Hematopoietic multipotent progenitor cell treated with erythropoietin and hydrocortisone succinate and interleukin-3 and kit ligand, for 6 days (in vitro differentiated cells): Measurements from ENCODE around the gene DPP6.

Experiments used
- DNase-seq: peaks from one replicate; pipeline ENCODE4 v3.0.0-alpha.2; 2015

Gene DPP6

GRCh38 chr7:154253810-154254209 lies 201.6 kb downstream of the DPP6 start:
- DNase-seq = no peak

DNA sequence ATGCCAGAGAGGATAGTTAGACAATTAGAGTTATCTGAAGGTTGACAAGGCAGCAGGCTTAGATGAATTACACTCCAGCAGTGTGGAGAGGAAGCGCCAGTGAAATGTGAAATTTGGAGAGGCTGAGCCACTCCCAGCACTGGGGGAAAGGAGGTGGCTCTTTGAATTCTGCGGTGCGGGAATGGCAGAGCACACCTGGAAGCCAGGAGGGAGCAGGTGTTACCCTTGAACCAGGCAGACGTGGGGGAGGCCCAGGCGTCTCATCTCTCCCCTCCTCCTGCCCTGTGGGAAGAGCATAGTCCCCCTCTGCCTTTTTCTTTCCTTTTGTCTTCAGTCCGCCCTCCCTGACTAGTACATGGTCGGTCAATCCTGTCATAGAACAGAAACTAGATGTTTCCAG lies 203.1 kb downstream of the DPP6 start:
- no peak for DNase-seq

DNA sequence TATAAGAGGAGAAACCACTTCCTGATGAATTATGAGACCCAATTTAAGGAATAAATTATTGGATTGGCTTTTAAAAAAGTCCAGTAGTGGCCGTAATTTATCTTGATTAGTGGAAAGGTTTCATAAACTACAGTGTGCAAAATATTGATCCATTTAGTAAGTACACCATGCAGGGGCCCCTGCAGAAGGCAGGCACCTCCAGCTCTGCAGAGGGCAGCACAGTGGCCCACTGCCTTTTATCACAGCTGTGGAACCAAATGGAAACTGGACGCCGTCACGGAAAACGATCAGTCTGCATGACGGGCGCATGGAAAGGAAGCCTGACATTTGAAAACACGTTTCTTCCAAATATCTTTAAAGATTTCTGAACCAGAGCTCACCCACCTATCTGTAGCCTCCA lies 204.0 kb downstream of the DPP6 start:
- no peak for DNase-seq

GRCh38 chr7:154259396-154259795 lies 207.2 kb downstream of the DPP6 start:
- DNase-seq = no peak

DNA sequence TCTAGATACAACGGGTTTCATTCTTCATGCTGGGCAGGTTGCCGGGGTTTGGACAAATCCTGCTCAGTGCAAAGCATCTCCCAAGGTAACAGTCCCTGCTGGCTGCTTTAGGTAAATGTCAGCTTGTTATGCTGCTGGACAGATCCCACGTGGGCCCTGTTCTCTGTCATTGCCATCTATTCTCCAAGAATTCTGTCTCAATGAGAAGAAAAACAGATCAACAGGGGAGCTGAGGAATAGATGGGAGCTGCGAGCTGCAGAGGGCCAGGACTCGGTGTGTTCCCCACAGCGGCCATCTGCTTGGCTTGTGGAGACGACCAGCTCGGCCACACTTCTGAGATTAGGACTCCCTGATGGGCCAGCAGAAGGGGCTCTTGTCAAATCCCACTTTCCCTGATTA lies 235.2 kb downstream of the DPP6 start:
- DNase-seq = no peak

DNA sequence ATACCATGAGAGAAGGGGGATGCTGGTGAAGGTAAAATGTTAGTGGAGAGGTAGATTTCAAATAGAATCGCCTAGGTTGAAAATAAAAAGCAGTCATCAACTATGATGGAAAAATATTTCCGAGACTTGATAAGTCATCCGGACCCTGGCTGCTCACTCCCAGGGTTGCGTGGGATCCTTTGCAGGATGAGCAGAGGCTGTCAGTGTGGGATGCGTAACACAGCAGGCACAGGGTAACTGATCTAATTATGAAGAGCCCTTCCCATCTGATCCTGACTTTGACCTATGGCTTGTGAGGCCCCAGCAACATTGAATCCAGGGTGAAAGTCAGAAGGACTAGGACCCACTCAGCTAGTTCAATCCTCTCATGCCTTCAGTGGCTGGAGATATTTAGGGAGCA lies 236.9 kb downstream of the DPP6 start:
- no peak for DNase-seq

DNA sequence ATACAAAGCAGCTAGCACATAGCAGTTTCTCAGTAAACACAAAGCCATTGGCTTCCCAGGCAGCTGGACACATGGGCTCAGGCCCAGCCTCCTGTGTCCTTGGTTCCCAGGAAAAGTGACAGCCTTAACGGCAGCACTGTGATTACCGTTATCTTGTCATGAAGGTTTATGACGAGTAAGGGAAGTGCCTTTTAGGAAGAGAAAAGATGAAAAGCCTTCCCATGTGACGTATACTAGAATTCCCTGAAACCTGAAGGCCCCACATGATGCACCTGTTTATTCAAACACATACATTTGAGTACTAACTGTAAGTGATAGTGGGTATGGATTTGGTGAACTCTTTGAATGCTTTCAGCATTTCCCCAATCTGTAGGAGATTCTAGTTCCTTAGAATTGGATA lies 244.2 kb downstream of the DPP6 start:
- no peak for DNase-seq

GRCh38 chr7:154299736-154300135 lies 247.5 kb downstream of the DPP6 start:
- DNase-seq = no peak

GRCh38 chr7:154302380-154302779 lies 250.2 kb downstream of the DPP6 start:
- no peak for DNase-seq

DNA sequence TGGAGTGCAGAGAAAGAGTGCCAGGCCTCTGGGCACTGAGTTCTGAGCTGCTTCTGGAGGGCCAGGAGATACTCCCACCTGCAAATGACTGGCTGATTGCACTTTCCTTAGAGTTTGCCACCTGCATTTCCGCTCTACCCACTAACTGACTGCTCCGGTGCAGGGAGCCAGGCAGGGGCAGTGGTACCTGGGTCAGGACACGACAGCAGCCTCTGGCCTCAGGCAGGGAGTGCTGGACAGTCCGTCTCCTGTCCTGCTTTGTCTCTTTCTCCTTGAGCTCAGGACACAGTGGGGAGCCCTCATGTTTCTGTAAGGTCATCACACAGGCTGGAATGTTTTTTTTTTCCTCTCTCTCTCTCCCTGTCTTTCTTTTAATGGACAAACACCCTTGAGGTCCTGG lies 252.0 kb downstream of the DPP6 start:
- DNase-seq = no peak

DNA sequence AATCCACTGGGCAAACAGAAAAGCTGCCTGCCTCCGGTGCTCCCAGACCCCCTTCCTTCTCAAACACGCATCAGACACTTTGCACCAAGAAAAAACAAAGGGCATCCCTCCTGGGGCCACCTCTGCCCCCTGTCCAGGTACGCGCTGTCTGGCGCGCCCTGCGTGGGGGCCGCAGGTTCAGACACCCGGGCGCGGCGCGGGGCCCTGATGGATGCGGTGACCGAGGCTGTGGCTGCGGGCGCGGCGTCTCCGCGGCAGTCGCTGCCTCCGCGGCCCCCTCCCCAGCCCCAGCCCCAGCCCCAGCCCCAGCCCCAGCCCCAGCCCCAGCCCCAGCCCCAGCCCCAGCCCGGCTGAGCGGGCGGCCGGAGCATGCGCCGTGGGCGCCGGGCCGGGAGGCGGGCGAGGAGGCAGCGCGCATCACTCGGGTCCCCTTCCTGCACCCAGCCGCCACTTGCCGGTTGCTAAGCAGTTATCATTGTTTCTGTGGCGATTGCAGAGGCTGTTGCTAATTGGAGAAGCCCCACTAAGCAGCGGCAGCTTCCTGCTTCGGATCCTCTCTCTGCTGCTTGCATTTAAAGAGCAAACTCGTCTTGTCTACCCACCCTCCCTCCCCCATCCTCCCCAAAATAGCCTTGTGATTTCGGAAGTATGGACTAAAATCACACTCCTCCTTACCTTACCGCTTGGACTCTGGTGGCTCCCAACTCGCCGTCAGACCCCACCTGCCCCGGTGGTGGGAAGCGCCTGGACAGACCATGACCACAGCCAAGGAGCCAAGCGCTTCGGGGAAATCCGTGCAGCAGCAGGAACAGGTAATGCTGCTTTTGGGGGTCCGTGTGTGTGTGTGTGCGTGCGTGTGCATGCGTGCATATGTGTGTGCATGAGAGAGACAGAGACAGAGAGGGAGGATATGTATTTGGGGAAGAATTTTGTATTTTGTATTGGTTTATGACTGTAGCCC lies 252.8 kb downstream of the DPP6 start:
- DNase-seq = no peak

- no peak for DNase-seq
These were observed 253.8 kb downstream of the DPP6 start for GRCh38 chr7:154306036-154306435.

DNA sequence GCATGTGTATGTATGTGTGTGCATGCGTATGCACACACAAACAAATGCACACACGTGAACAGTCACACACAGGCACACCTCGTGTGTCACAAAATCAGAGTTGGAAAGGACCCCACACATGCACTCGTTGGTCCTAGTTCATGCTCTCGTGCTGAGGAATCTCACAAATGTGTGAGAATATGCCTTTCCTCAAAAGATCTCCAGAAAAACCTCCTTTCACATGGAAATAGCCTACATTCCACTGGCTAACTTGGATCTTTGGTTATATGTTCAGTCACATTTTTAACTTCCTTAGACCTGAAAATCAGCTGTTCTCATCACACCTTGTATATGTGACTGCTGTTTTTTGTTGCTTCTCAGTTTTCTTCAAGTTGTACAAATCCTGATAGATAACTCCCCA lies 256.7 kb downstream of the DPP6 start:
- no peak for DNase-seq

GRCh38 chr7:154310114-154310513 lies 257.9 kb downstream of the DPP6 start:
- no peak for DNase-seq

GRCh38 chr7:154324196-154324595 lies 272.0 kb downstream of the DPP6 start:
- DNase-seq = no peak

DNA sequence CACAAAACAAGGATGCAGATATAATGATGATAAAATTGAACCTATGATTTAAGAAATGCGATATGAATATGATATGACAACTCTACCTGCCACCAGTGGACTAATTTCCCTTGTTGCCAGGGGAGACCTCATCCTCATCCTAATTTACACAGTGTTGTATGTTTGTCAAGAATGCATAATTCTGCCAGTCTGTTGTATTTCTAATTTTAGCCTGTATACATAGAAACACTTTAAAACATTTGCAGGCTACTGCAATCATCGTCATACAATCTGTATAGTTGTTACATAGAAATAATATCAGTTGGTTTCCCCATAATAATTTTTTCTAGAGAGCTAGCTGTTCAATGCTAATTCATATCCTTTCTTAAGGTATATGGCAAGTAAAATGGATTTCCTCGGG lies 274.2 kb downstream of the DPP6 start:
- DNase-seq = no peak

- DNase-seq = no peak
These were observed 278.1 kb downstream of the DPP6 start for GRCh38 chr7:154330318-154330717.

- no peak for DNase-seq
These were observed 280.8 kb downstream of the DPP6 start for GRCh38 chr7:154332811-154333580.

GRCh38 chr7:154336295-154336694 lies 284.1 kb downstream of the DPP6 start:
- no peak for DNase-seq

GRCh38 chr7:154338701-154339506 lies 286.7 kb downstream of the DPP6 start:
- DNase-seq = no peak

GRCh38 chr7:154342971-154343633 lies 290.9 kb downstream of the DPP6 start:
- no peak for DNase-seq

DNA sequence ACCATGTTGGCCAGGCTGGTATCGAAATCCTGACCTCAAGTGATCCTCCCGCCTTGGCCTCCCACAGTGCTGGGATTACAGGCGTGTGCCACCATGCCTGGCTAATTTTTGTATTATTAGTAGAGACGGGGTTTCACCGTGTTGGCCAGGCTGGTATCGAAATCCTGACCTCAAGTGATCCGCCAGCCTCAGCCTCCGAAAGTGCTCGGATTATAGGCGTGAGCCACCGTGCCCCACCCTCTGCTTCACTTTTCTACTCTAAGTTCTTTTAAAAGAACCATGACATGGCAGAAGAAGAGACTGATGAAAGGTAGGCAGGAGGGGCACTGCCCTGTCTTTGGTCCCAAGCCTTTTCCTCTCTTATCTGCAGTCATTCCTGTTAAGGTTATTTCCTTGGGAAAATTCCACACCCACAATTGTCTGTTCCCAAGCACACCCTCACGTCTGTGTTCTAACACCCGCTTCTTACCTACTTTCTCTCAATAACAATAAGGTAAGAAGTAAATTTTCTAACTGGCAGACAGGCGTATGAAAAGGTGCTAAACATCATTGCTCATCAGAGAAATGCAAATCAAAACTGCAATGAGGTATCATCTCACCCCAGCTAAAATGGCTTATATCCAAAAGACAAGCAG lies 291.7 kb downstream of the DPP6 start:
- DNase-seq = no peak
